GM19193 (cell line): ENCODE measurements around the gene GABRB2.

Source experiments
- POLR2A ChIP-seq: IDR thresholded peaks from 4 replicates; pipeline ENCODE4 v1.6.1; 2011; ENCODE audit not compliant: insufficient read depth, insufficient read length; ENCODE audit errors: extremely low read depth

The GABRB2 gene

DNA sequence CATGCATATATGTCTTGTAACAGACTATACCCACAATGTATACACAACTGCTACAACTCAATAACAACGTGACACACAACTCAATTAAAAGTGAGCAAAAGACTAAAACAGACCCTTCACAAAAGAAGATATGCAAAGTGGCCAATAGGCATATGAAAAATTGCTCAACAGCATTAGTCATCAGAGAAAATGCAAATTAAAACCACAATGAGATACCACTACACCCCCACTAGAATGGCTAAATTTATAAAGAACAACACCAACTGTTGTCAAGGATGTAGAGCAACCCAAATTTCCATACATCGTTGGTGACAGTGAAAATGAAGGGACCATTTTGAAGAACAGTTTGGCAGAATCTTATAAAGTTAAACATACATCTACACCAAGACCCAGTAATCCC lies 38.9 kb downstream of the GABRB2 start:
- no peak for TF ChIP-seq POLR2A

GRCh38 chr5:161498531-161498930 lies 48.0 kb downstream of the GABRB2 start:
- TF ChIP-seq POLR2A, result no peak

GRCh38 chr5:161483721-161484120 lies 62.8 kb downstream of the GABRB2 start:
- no peak for TF ChIP-seq POLR2A

GRCh38 chr5:161481922-161482321 lies 64.6 kb downstream of the GABRB2 start:
- TF ChIP-seq POLR2A, result no peak

- TF ChIP-seq POLR2A, result no peak
Observed at GRCh38 chr5:161471211-161471950, 75.1 kb downstream of the GABRB2 start.

DNA sequence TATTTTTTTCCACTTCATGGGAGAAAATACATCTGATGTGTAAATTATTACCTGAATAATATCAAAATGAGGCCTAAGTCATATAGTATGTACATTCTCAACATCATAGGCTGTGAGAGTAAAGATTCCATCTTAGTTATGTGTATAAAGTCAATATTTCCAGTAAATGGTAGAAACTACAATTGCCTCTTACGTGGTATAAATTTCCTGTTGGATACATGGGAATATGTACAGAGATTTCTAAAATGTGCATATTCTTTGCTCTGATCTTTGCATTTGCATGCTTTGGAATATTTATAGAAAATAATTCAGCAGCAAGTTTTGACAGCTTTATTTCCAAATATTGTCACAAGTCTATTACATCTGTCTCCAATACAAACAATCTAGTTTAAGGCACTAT lies 78.8 kb downstream of the GABRB2 start:
- TF ChIP-seq POLR2A, result no peak

- no peak for TF ChIP-seq POLR2A
Observed at GRCh38 chr5:161460741-161461140, 85.8 kb downstream of the GABRB2 start.

- no peak for TF ChIP-seq POLR2A
Observed at GRCh38 chr5:161446655-161447054, 99.9 kb downstream of the GABRB2 start.

DNA sequence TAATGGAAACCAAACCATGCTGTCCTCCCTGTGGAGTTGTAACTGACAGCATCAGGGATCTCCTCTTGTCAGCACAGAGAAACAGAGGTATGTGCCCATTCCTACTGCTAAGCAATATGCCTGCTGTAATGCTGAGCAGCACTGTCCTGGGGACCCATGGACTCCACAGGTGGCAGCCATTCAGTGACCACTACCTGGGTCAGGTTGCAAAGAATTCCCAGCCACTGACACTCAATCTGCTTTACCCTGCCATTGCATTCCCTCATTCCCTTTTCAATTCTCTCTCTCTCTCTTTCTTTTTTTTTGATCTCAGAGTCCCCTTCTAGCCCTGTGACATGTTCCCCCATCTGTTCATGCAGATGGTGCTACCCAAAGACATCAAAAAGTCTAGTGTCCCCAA lies 104.1 kb downstream of the GABRB2 start:
- no peak for TF ChIP-seq POLR2A

DNA sequence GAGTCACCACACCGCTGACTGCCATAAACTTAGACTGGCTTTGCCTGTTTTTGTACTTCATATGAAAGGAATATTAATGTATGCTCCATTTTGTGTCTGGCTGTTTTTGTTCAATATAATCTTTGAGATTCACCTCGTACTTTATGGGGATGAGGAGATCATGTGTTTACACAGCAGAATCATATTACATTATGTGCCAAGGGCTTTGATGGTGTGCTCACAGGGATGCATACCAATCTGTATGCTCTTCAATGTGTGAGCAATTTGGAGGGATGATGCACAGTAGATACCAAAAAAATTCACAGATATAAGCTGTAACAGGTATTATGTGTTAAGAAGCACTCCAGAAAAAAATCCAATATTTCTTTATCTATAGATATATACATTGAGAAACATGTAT lies 113.7 kb downstream of the GABRB2 start:
- TF ChIP-seq POLR2A, result no peak

- TF ChIP-seq POLR2A, result no peak
Observed at GRCh38 chr5:161431963-161432362, 114.6 kb downstream of the GABRB2 start.

DNA sequence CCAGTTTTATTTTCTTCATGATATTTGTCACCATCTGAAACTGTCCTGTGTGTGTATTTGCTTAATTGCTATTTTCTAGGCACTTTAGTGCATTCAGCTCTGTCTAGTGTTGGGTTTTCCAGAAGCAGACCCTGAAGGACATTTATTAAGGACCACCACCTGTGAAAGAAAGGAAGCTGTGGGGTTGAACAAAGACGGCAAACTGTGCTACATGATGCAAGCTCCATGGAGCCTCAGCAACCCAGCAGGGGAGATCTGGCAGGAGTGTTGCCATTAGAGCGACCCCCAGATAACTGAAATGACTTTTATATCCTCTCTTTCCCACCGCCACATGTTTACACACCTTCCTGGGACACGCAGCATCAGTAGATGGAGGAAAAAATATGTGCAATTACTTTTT lies 125.5 kb downstream of the GABRB2 start:
- no peak for TF ChIP-seq POLR2A

DNA sequence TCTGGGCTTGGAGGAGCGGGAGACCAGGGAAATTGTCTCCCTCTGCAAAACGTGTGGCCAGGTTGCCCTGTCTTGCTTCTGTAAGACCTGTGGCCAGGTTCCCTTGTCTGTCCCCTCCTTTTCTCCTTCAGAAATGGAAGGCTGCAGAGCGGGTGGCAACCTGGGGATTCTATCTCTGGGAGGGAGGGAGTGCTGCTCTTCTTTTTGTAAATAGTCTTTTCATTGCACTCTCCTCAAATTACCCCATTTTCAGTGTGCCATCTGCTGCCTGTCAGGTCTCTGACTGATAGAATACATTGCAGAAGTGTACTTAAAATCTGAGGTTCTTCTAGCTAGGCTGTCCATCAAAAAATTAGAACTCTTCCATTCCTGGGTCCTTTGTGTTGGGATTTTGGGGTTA lies 126.0 kb downstream of the GABRB2 start:
- TF ChIP-seq POLR2A, result no peak

- no peak for TF ChIP-seq POLR2A
Observed at GRCh38 chr5:161414896-161415295, 131.6 kb downstream of the GABRB2 start.

GRCh38 chr5:161414037-161414436 lies 132.5 kb downstream of the GABRB2 start:
- no peak for TF ChIP-seq POLR2A

DNA sequence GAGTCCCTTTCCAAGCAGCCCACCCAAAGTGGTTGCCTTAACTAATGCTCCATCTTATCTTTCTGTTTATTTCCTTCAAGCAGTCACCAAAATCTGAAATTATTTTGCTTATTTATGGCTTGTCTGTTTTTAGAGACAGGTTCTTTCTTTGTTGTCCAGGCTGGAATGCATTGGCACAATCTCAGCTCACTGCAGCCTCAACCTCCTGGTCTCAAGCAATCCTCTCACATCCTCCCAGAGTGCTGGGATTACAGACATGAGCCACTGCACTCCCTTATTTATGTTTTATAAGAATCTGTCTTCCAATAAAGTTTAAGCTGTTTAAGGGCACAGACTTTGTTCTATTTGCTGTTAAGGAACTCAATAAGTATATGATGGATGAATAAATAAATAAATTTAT lies 133.7 kb downstream of the GABRB2 start:
- no peak for TF ChIP-seq POLR2A

DNA sequence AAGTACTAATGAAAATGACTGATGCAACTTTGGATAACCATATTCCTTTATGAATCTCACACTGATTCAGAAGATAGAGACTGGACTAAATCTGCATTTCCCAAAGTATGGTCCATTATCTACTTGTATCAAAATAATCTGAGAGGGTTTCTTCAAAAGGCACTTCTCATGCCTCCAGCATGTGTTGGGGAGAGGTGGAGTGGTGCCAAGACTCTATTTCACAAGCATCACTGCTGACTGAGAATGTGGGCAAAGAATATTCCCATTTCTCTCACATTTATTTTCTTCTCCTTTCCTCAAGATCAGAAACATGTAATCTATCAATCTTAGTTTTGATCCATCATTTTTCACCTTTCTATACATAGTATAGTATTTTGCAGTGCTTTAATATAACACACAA lies 135.4 kb downstream of the GABRB2 start:
- no peak for TF ChIP-seq POLR2A
